SK-N-SH (cell line): Measurements from ENCODE around the gene ACTN2.
"Not testable (repeated sequence)": the region's sequence is repeated elsewhere in the genome, so short reads cannot be mapped to it uniquely, and the experiment has no call there.

ENCODE experiments used
- CTCF ChIP-seq: fragments of 200-600 bp; sonication (generic); IDR thresholded peaks from 2 replicates; pipeline ENCODE4 v1.6.1; 2017; ENCODE audit warnings: antibody characterized with exemption, mild to moderate bottlenecking, moderate library complexity
- JUND ChIP-seq: IDR thresholded peaks from 2 replicates; pipeline ENCODE4 v1.4.0; 2012
- PBX3 ChIP-seq: IDR thresholded peaks from 2 replicates; pipeline ENCODE4; 2012
- POLR2AphosphoS5 ChIP-seq: IDR thresholded peaks from 2 replicates; pipeline ENCODE4 v1.6.1; 2012; ENCODE audit warnings: low read depth, low read length
- RFX5 ChIP-seq: IDR thresholded peaks from 2 replicates; pipeline ENCODE4 v1.6.1; 2012; ENCODE audit warnings: mild to moderate bottlenecking, improper control_type of control experiment, low read length

- TF ChIP-seq CTCF, RFX5, PBX3, POLR2AphosphoS5, JUND: not testable (repeated sequence)
Observed at GRCh38 chr1:236668909-236669308, 17.4 kb upstream of the ACTN2 start.
